K562 (cell line): ENCODE results near the gene UFC1. TPM values are rescaled to one million over a fixed set of nuclear protein-coding genes. Genes with fewer than 3 reads are reported as not detected.
A peak's percentile ranks its signal among the peaks of the same experiment; 100 is the strongest.

Experiments
- ATAC-seq: fragments of 200-7000 bp; cut with Tn5 transposase; 3 replicates; pipeline ENCODE4 v1.9.1; 2020; ENCODE audit warnings: moderate library complexity
- BruUV-seq: library from RNA; stranded (reverse); fragments of 400-500 nt; replicated peaks from 2 replicates; lab custom pipeline; 2021; lab: Mats Ljungman, UMichigan
- CTCF ChIA-PET: fragments of 300-600 bp; formaldehyde crosslinking; extraction: SDS; loops from one replicate; lab custom pipeline; 2021; ENCODE audit warnings: low intra/inter-chr PET ratio; lab: Yijun Ruan, JAX
- POLR2A ChIA-PET: fragments of 300-600, 350-650 bp; sonication (Branson Sonifier 250); formaldehyde crosslinking; extraction: SDS; loops from one replicate; lab custom pipeline; 2021; ENCODE audit warnings: antibody characterized with exemption, inconsistent platforms; lab: Yijun Ruan, JAX
- DNase-seq, 4 experiments: peaks; one replicate each; pipeline versions ENCODE4 v3.0.0 to v3.0.0-alpha.2; 2011 to 2018; ENCODE audit warnings: low spot score in 3 of 4, mixed read lengths in 3 of 4; ENCODE audit errors: extremely low read depth in 1 of 4
- FAIRE-seq: peaks from 2 replicates; lab custom pipeline; 2011; peaks lifted over from hg19 to GRCh38; lab: Jason Lieb, UNC
- H2AFZ ChIP-seq: 2 replicates; pipeline ENCODE4 v1.6.0; 2011; ENCODE audit warnings: low read depth, low read length, control low read depth, inconsistent platforms
- H3K27ac ChIP-seq: fragments of 200-600 bp; 3 replicates; pipeline ENCODE4 v1.8.0; 2011; ENCODE audit warnings: low read depth, mild to moderate bottlenecking, control low read depth, inconsistent platforms, low read length, moderate library complexity, mixed read lengths; ENCODE audit errors: extremely low read depth
- H3K27me3 ChIP-seq, 2 experiments: fragments of 300-600 bp in 1 of 2; 2 replicates in 1 of 2; 3 replicates in 1 of 2; pipeline versions ENCODE4 v1.6.0 to v1.8.0; 2011; ENCODE audit warnings: inconsistent platforms in 2 of 2, low read length in 2 of 2, mild to moderate bottlenecking in 1 of 2, mixed read lengths in 1 of 2, moderate library complexity in 1 of 2; ENCODE audit not compliant: control insufficient read depth in 2 of 2, insufficient read depth in 2 of 2
- H3K36me3 ChIP-seq: fragments of 300-600 bp; 3 replicates; pipeline ENCODE4 v1.8.0; 2011; ENCODE audit warnings: mild to moderate bottlenecking, low read length, inconsistent platforms; ENCODE audit not compliant: control insufficient read depth, insufficient read depth
- H3K4me1 ChIP-seq, 2 experiments: fragments of 200-600 bp in 1 of 2; replicated peaks in 1 of 2; 2 replicates in 1 of 2; 3 replicates in 1 of 2; pipeline versions ENCODE4 v1.5.1 to v1.8.0; 2011; ENCODE audit warnings: inconsistent platforms in 2 of 2, low read length in 2 of 2, mild to moderate bottlenecking in 1 of 2, mixed read lengths in 1 of 2, moderate library complexity in 1 of 2; ENCODE audit not compliant: control insufficient read depth in 2 of 2, insufficient read depth in 2 of 2
- H3K4me2 ChIP-seq: 2 replicates; pipeline ENCODE4 v1.6.1; 2011; ENCODE audit warnings: low read length, control low read depth, inconsistent platforms, mixed read lengths; ENCODE audit not compliant: insufficient read depth
- H3K4me3 ChIP-seq: fragments of 200-600 bp; sonication (generic), shearing (Covaris generic); 2 replicates; pipeline ENCODE4 v1.5.1; 2016; ENCODE audit warnings: control low read depth, inconsistent platforms
- H3K79me2 ChIP-seq: fragments of 200-600 bp; 3 replicates; pipeline ENCODE4 v1.8.0; 2011; ENCODE audit warnings: low read length, inconsistent platforms; ENCODE audit not compliant: control insufficient read depth, insufficient read depth
- H3K9ac ChIP-seq, 2 experiments: 2 replicates each; pipeline versions ENCODE4 v1.6.0 to v1.6.1; 2011; ENCODE audit warnings: low read depth in 2 of 2, low read length in 2 of 2, control low read depth in 1 of 2, inconsistent platforms in 1 of 2, mild to moderate bottlenecking in 1 of 2, mixed read lengths in 1 of 2; ENCODE audit not compliant: insufficient read depth in 1 of 2
- H3K9me1 ChIP-seq: one replicate; pipeline ENCODE4 v1.6.0; 2011; ENCODE audit warnings: inconsistent platforms, mild to moderate bottlenecking, low read length, moderate library complexity; ENCODE audit not compliant: control insufficient read depth, insufficient read depth
- H3K9me3 ChIP-seq: replicated peaks from 2 replicates; pipeline ENCODE4 v1.5.1; 2011; ENCODE audit warnings: low read depth, low read length, inconsistent platforms; ENCODE audit not compliant: control insufficient read depth, insufficient read depth
- H4K20me1 ChIP-seq: replicated peaks from 2 replicates; pipeline ENCODE4 v1.6.1; 2011; ENCODE audit warnings: low read length, inconsistent platforms, mixed read lengths; ENCODE audit not compliant: control insufficient read depth, insufficient read depth
- ARID4B ChIP-seq: sonication (generic); formaldehyde crosslinking; IDR thresholded peaks from 2 replicates; pipeline ENCODE4 v1.8.0; 2022; ENCODE audit warnings: mild to moderate bottlenecking, missing genetic modification reagents
- ETS2 ChIP-seq: IDR thresholded peaks from 2 replicates; pipeline ENCODE4 v1.6.1; 2016; ENCODE audit warnings: borderline replicate concordance, missing genetic modification characterization, mild to moderate bottlenecking, moderate library complexity, missing compliant biosample characterization; ENCODE audit not compliant: poor library complexity, severe bottlenecking
- HMGXB4 ChIP-seq: sonication (generic); formaldehyde crosslinking; IDR thresholded peaks from 2 replicates; pipeline ENCODE4 v1.8.1; 2023; ENCODE audit warnings: mild to moderate bottlenecking, missing genetic modification reagents
- SFPQ ChIP-seq: fragments of 200-400 bp; formaldehyde crosslinking; IDR thresholded peaks from 2 replicates; pipeline ENCODE4 v1.6.1; 2017; ENCODE audit warnings: mild to moderate bottlenecking, low read depth, low read length, moderate library complexity
- VEZF1 ChIP-seq: fragments of 200-800 bp; sonication (Bioruptor generic); IDR thresholded peaks from 2 replicates; pipeline ENCODE4 v1.6.1; 2017; ENCODE audit warnings: missing genetic modification characterization, missing compliant biosample characterization
- ZNF79 ChIP-seq: fragments of 250-450 bp; sonication (Bioruptor Pico); IDR thresholded peaks from 2 replicates; pipeline ENCODE4 v1.4.0; 2020; ENCODE audit warnings: low read depth, mild to moderate bottlenecking, moderate library complexity
- WGBS: fragments of 100-300 bp; shearing (Covaris generic); methylation state at CpG from one replicate; pipeline ENCODE4 v1.1.6; 2016; ENCODE audit warnings: low coverage, mixed read lengths; ENCODE audit not compliant: insufficient coverage; ENCODE audit errors: missing lambda C conversion rate; 5-methylcytosine and 5-hydroxymethylcytosine counted together
- in situ Hi-C: fragments of 300-500 bp; cut with MboI; formaldehyde crosslinking; loops from 4 replicates; pipeline ENCODE4 v1.15.0; 2018; ENCODE audit warnings: inconsistent platforms, mixed read lengths
- intact Hi-C: fragments of 100-400 bp; cut with micrococcal nuclease; formaldehyde crosslinking; loops from 2 replicates; pipeline ENCODE4 v1.14.2; 2022
- polyA plus RNA-seq, 8 experiments: library from polyadenylated mRNA; depleted of rRNA in 4 of 8; stranded (reverse) in 5 of 8; unstranded in 3 of 8; fragments of >200 nt; fragmentation: Nextera tagmentation in 2 of 8; fragmentation: Illumina TruSeq in 1 of 8; extraction: Ambion mirVana in 2 of 8; extraction: Trizol in 1 of 8; gene quantifications; 2 replicates each; pipeline versions ENCODE4 v1.2.1 to v1.2.3, GENCODE V29; 2011 to 2014; ENCODE audit warnings: inconsistent platforms in 1 of 8, missing spikeins in 1 of 8
- total RNA-seq, 7 experiments: library from RNA; depleted of rRNA in 6 of 7; stranded (reverse); fragments of >200 nt in 6 of 7; fragmentation: Illumina TruSeq in 2 of 7; extraction: Trizol in 2 of 7; gene quantifications; 2 replicates each; pipeline versions ENCODE4 v1.2.1 to v1.2.3, GENCODE V29; 2011 to 2021; ENCODE audit warnings: low replicate concordance in 1 of 7

Gene UFC1
- total and polyA plus RNA-seq, 9 of the 15 experiments (the other 6 are each of a cell fraction or from before 2014, with no cell fraction given) = 92.8 to 220 (median 161) TPM

- in situ Hi-C loops (no loop called here), intact Hi-C loops (loop anchor here (2.0 kb wide), 1 partner anchor 18 kb away; the partner anchor contains the start of gene B4GALT3)
- ChIA-PET POLR2A (interaction anchor here (0.5 to 2.2 kb wide), 7 partner anchors 9 to 280 kb away, joined by 3 to 6 read pairs (median 4); partner anchors contain the start of genes DEDD and SDHC), CTCF (interaction anchor here (0.6 kb wide), 1 partner anchor 246 kb away, joined by 4 read pairs; no protein-coding TSS in a partner anchor)
- peak within 1 kb of the TSS; percentile 95 for H3K4me2 ChIP-seq
- no peaks in the 10 kb centered on the region for H3K9me3 ChIP-seq
- H4K20me1 ChIP-seq = no peaks in the 10 kb centered on the region
- peak; percentile 91 for ATAC-seq
- H3K4me3 ChIP-seq = peak within 1 kb of the TSS; percentile 75
- H3K79me2 ChIP-seq = peaks cover 63% of the 10 kb centered on the region
- peak; percentile 80 for FAIRE-seq
- no peaks in the 10 kb centered on the region for H3K27me3 ChIP-seq
- peak within 1 kb of the TSS; percentile 92 for H2AFZ ChIP-seq
- BruUV-seq = TSS peak; percentile 22
- H3K27ac ChIP-seq = peak within 1 kb of the TSS; percentile 72
- peak; percentile 94 to 96 (median 94) for DNase-seq
- peaks cover 60% of the 10 kb centered on the region for H3K36me3 ChIP-seq
- 2% methylated on average over 40 of the region's 60 CpGs for WGBS
- no peaks in the 10 kb centered on the region for H3K9me1 ChIP-seq
- peaks cover 50 to 62% of the 10 kb centered on the region in 2 experiments for H3K4me1 ChIP-seq
- H3K9ac ChIP-seq = peak within 1 kb of the TSS; percentile 77 to 98
- TF ChIP-seq ARID4B (CRISPR knock-in tag) = peak; percentile 65; the same call in 1 of the 2 replicates
- no peak for TF ChIP-seq HMGXB4 (CRISPR knock-in tag)
- TF ChIP-seq VEZF1 (CRISPR knock-in tag) = peak; percentile 92
- no peak for TF ChIP-seq ETS2 (tag)
- TF ChIP-seq ZNF79 (CRISPR knock-in tag) = no peak
- no peak for TF ChIP-seq SFPQ
These were observed 5.5 kb downstream of the UFC1 start, which contains the start of gene USP21 for GRCh38 chr1:161159087-161159912. USP21 (plus strand) TSS chr1:161159500; CDS start chr1:161160641, 1,141 bp downstream.
